GM12878 (cell line): ENCODE results near the gene COL17A1.

Source experiments
- ATF7 ChIP-seq: fragments of 450-650 bp; IDR thresholded peaks from 2 replicates; pipeline ENCODE4 v1.6.1; 2016; ENCODE audit warnings: low read depth, mild to moderate bottlenecking
- BACH1 ChIP-seq: fragments of 450-650 bp; IDR thresholded peaks from 2 replicates; pipeline ENCODE4 v1.6.1; 2017; ENCODE audit warnings: mild to moderate bottlenecking, borderline replicate concordance
- EZH2 ChIP-seq: IDR thresholded peaks from 2 replicates; pipeline ENCODE4 v1.6.1; 2012; ENCODE audit warnings: low read depth, mild to moderate bottlenecking, control low read depth, inconsistent platforms, low read length, borderline replicate concordance; ENCODE audit not compliant: control insufficient read depth
- MAX ChIP-seq: IDR thresholded peaks from 2 replicates; pipeline ENCODE4 v1.6.1; 2012; ENCODE audit warnings: low read depth, low read length, improper control_type of control experiment
- MEF2A ChIP-seq: IDR thresholded peaks from 2 replicates; pipeline ENCODE4 v1.6.1; 2011; ENCODE audit warnings: low read depth, mild to moderate bottlenecking, low read length, moderate library complexity; ENCODE audit not compliant: insufficient read depth
- MYC ChIP-seq: IDR thresholded peaks from 2 replicates; pipeline ENCODE4 v1.6.1; 2011; ENCODE audit warnings: mild to moderate bottlenecking, low read length, moderate library complexity, inconsistent platforms; ENCODE audit not compliant: insufficient read depth, insufficient replicate concordance, insufficient read length, severe bottlenecking
- POLR2AphosphoS5 ChIP-seq: IDR thresholded peaks from 2 replicates; pipeline ENCODE4 v1.6.1; 2011; ENCODE audit warnings: mild to moderate bottlenecking, low read length, inconsistent platforms
- SMC3 ChIP-seq: IDR thresholded peaks from 2 replicates; pipeline ENCODE4 v1.6.1; 2011; ENCODE audit warnings: low read length, improper control_type of control experiment, borderline replicate concordance
- YY1 ChIP-seq: IDR thresholded peaks from 2 replicates; pipeline ENCODE4 v1.6.1; 2011; ENCODE audit warnings: low read depth, mild to moderate bottlenecking, low read length
- TF ChIP-seq, protein P1 (sequence below), 3 experiments: IDR thresholded peaks in 2 of 3; conservative IDR thresholded peaks in 1 of 3; 2 replicates each; pipeline ENCODE4 v1.5.1; 2011; ENCODE audit warnings: low read depth in 3 of 3, low read length in 3 of 3, mild to moderate bottlenecking in 3 of 3, control low read depth in 2 of 3, moderate library complexity in 2 of 3, inconsistent platforms in 1 of 3, mixed read lengths in 1 of 3; ENCODE audit not compliant: control insufficient read depth in 2 of 3, insufficient read depth in 1 of 3; ENCODE audit errors: extremely low read depth in 1 of 3

DNA sequence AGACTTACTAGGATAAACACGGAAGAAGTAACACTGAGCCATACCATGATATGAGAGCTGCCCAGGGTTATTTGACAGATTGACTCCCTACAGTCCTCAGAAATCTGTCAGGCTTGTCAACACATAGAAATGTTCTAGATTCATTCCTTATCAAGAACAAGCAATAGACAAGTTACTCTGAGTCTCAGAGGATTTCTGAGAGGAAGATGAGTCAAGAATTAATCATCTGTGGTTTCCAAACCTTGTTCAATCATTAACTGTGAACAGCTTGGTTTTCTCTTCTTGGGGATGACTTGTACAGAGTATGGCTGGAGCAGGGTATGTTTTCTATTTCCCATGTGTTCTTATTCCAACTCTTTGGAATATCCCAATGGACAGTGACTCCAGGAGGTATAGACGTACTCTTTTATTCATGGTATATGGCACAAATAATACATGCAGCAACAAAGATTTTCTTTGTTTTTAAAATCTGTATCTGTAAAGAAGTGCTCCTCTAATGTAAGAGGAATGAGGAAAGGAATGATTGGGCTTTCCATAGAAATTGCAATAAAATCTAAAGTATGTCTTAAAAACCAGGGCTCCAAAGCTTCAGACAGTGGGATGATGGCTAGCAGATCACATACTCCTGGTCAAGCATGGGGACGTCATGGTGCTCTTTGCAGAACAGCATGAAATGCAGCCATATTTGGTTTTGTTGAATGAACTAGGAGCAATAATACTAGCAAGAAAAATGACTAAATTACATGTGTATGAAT is 24.4 kb upstream of the COL17A1 start:
- TF ChIP-seq, protein P1, sequence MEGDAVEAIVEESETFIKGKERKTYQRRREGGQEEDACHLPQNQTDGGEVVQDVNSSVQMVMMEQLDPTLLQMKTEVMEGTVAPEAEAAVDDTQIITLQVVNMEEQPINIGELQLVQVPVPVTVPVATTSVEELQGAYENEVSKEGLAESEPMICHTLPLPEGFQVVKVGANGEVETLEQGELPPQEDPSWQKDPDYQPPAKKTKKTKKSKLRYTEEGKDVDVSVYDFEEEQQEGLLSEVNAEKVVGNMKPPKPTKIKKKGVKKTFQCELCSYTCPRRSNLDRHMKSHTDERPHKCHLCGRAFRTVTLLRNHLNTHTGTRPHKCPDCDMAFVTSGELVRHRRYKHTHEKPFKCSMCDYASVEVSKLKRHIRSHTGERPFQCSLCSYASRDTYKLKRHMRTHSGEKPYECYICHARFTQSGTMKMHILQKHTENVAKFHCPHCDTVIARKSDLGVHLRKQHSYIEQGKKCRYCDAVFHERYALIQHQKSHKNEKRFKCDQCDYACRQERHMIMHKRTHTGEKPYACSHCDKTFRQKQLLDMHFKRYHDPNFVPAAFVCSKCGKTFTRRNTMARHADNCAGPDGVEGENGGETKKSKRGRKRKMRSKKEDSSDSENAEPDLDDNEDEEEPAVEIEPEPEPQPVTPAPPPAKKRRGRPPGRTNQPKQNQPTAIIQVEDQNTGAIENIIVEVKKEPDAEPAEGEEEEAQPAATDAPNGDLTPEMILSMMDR (IDR thresholded peaks at IDR 0.05 in 2 of 3, conservative IDR thresholded peaks at IDR 0.05 in 1 of 3; ENCODE audit: control insufficient read depth in 2 of 3, extremely low read depth in 1 of 3, insufficient read depth in 1 of 3, low read depth in 3 of 3, low read length in 3 of 3) = no peak
- TF ChIP-seq EZH2 (no peak), MYC (no peak), SMC3 (no peak), MEF2A (no peak), ATF7 (no peak), YY1 (no peak), POLR2AphosphoS5 (no peak), BACH1 (no peak), MAX (no peak)
